ENCODE results near the gene ACTRT2. TPM values are rescaled to one million over a fixed set of nuclear protein-coding genes. Genes with fewer than 3 reads are reported as not detected.

ACTRT2 gene
- total RNA-seq, 4 donors from 2014 or later = not detected

DNA sequence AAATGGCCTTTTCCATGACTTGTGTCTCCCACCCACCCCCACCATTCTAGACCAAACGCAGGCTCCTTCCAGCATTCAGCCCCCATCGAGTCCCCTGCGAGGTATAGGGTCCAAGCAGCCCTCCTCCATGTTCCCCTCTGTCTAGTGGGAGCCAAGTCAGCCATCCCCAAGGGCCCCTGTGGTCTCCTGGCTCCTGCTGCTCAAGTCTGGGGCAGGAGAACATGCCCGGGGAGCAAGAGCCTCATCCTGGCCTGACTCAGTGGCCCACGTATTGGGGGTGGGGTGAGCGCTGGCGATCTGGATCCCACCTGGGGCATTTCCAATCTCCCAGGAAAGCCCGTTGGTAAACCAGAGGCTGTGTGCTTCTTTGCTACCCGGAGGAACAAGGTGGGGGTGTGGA lies 43.6 kb downstream of the ACTRT2 start:
- Histone ChIP-seq H3K4me3 (no peak overlapping the region), H3K36me3 (no peaks in the 10 kb centered on the region), H3K27ac (no peak overlapping the region), H3K27me3 (peaks cover 0 to 61% of the 10 kb centered on the region in 2 donors), H3K4me1 (peaks cover 0 to 36% (median 8%) of the 10 kb centered on the region in 4 donors), H3K9me3 (no peaks in the 10 kb centered on the region)
- DNase-seq = no peak
- no peak for TF ChIP-seq POLR2A (IDR thresholded peaks at IDR 0.05)
- TF ChIP-seq, protein P1, sequence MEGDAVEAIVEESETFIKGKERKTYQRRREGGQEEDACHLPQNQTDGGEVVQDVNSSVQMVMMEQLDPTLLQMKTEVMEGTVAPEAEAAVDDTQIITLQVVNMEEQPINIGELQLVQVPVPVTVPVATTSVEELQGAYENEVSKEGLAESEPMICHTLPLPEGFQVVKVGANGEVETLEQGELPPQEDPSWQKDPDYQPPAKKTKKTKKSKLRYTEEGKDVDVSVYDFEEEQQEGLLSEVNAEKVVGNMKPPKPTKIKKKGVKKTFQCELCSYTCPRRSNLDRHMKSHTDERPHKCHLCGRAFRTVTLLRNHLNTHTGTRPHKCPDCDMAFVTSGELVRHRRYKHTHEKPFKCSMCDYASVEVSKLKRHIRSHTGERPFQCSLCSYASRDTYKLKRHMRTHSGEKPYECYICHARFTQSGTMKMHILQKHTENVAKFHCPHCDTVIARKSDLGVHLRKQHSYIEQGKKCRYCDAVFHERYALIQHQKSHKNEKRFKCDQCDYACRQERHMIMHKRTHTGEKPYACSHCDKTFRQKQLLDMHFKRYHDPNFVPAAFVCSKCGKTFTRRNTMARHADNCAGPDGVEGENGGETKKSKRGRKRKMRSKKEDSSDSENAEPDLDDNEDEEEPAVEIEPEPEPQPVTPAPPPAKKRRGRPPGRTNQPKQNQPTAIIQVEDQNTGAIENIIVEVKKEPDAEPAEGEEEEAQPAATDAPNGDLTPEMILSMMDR (IDR thresholded peaks at IDR 0.05) = no peak

DNA sequence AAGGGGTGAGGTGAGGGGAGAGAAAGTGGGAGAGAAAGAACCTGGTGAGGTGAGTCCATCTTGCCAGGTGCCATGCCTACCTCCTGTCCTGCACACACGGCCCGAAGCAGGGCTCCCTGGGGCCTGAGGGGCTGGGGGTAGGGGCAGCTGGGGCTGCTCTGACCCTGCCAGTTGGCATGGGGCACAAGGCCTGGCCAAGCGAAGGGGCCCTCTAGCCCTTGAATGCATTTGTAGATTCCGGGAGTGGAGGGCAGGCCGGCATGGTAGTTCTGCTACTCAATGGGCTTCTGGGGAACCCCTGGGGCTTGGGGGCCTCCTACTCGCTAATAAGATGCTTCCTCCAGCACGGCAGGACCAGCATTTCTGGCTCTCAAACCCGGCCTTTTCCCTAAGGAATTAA lies 44.1 kb downstream of the ACTRT2 start:
- Histone ChIP-seq H3K36me3 (no peaks in the 10 kb centered on the region), H3K9me3 (no peaks in the 10 kb centered on the region), H3K4me3 (no peak overlapping the region), H3K4me1 (peaks cover 0 to 36% (median 9%) of the 10 kb centered on the region in 4 donors), H3K27me3 (peaks cover 0 to 61% of the 10 kb centered on the region in 2 donors), H3K27ac (no peak overlapping the region)
- TF ChIP-seq, protein P1 (IDR thresholded peaks at IDR 0.05) = no peak
- TF ChIP-seq POLR2A (IDR thresholded peaks at IDR 0.05) = no peak
- DNase-seq = peak in 1 of 3 donors; percentile 19

DNA sequence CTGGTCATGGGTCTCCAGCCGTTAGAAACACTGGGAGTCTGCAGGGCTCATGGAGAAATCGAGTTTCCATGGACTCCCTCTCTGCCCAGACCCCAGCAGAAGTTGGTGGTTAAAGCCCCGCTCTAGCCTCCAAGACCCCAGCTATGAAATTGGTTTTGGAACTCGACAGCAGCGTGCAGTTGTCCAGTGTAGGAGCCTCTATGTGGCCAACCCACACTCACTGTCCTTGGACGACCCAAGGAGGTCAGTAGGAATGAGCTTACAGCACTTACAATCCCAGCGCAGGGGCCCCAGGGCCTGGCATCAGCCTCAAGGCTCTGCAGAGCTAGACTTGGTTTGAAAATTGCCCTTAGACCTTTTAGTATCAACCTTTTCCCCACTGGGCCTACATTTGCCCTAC lies 44.5 kb downstream of the ACTRT2 start:
- H3K36me3 ChIP-seq = no peaks in the 10 kb centered on the region
- DNase-seq = peak in 1 of 3 donors; percentile 30
- no peak overlapping the region for H3K4me3 ChIP-seq
- peaks cover 0 to 61% of the 10 kb centered on the region in 2 donors for H3K27me3 ChIP-seq
- no peaks in the 10 kb centered on the region for H3K9me3 ChIP-seq
- H3K4me1 ChIP-seq = peaks cover 0 to 39% (median 11%) of the 10 kb centered on the region in 4 donors
- no peak overlapping the region for H3K27ac ChIP-seq
- TF ChIP-seq, protein P1 (IDR thresholded peaks at IDR 0.05) = no peak
- no peak for TF ChIP-seq POLR2A (IDR thresholded peaks at IDR 0.05)

DNA sequence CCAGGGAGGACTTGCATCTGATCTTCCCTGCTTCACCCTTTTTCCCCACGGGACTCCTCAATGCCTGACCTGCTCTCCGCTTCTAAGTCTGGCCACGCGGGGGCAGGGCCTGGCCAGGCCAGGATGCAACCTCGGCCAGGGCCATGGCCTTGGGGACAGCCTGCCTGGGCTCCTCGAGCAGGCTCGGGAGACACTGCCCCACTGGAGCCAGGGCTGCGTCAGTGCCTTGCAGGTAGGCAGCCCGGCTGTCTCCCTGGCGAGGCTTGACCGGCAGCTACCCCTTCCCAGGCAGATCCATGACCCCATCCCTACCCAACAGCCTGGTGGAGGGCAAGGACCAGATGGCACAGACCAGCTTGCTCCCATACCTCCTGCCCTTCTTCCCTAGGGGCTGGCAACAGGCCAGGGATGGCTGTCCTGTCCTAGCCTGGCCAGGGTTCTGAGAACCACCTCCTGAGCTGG lies 45.0 kb downstream of the ACTRT2 start:
- TF ChIP-seq, protein P1 (IDR thresholded peaks at IDR 0.05) = peak in 2 of 6 experiments; percentile 8 to 19
- TF ChIP-seq POLR2A (IDR thresholded peaks at IDR 0.05) = no peak
- no peaks in the 10 kb centered on the region for H3K9me3 ChIP-seq
- peaks cover 0 to 61% of the 10 kb centered on the region in 2 donors for H3K27me3 ChIP-seq
- peak in 1 of 3 donors; percentile 51 for DNase-seq
- no peak overlapping the region for H3K27ac ChIP-seq
- no peaks in the 10 kb centered on the region for H3K36me3 ChIP-seq
- H3K4me3 ChIP-seq = no peak overlapping the region
- peaks cover 0 to 41% (median 11%) of the 10 kb centered on the region in 4 donors for H3K4me1 ChIP-seq

DNA sequence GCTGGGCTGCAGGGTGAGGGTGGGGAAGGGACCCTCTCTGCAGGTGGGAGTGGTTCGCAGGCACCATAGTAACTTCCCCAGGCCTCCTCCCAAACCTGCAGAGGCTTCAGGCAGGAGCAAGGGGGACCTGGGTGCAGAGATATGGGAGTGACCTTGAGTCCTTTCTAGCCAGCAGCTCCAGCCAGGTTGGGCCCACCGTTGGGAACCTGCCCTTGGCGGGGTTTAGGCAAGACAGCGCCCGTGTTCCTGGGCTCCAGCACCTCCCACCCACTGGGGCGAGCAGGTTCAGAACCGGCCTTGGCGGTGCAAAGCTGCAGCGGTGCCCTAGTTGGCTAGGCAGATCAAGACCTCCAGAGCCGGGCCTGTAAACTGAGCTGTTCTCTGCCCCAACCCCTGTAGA lies 45.6 kb downstream of the ACTRT2 start:
- Histone ChIP-seq H3K36me3 (no peaks in the 10 kb centered on the region), H3K9me3 (no peaks in the 10 kb centered on the region), H3K4me1 (peaks cover 0 to 41% (median 11%) of the 10 kb centered on the region in 4 donors), H3K4me3 (no peak overlapping the region), H3K27ac (no peak overlapping the region), H3K27me3 (peaks cover 0 to 57% of the 10 kb centered on the region in 2 donors)
- no peak for TF ChIP-seq POLR2A (IDR thresholded peaks at IDR 0.05)
- no peak for DNase-seq

DNA sequence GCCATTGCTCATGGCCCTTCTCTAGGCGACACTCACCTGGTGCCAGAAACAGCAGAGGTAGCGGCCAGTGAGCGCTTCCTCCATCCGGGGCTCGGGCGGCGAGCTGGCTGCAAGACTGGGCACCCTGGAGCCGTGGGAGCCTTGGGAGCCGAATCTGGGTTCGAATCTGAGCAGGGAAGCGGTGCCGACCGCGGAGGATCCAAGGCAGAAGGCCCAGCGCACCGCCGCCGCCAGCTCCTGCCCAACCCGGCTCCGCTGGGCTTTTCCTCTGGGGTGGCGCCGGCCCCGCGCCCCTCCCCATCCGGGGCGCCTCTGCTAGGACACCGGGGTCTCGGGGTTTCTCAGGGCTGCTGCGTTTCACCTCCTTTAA lies 46.0 kb downstream of the ACTRT2 start:
- Histone ChIP-seq H3K27ac (no peak overlapping the region), H3K4me1 (peaks cover 0 to 41% (median 11%) of the 10 kb centered on the region in 4 donors), H3K4me3 (no peak overlapping the region), H3K9me3 (no peaks in the 10 kb centered on the region), H3K27me3 (peaks cover 0 to 54% of the 10 kb centered on the region in 2 donors), H3K36me3 (no peaks in the 10 kb centered on the region)
- no peak for DNase-seq
- TF ChIP-seq POLR2A (IDR thresholded peaks at IDR 0.05) = no peak
- TF ChIP-seq, protein P1 (IDR thresholded peaks at IDR 0.05) = no peak

All from Peyer's patch (tissue), 4 donors.